ENCODE data around the gene TNS3.

TNS3 gene

GRCh38 chr7:47518827-47519226, 63.1 kb downstream of the TNS3 start:
- DNase-seq, result no peak

GRCh38 chr7:47517821-47518480, 64.0 kb downstream of the TNS3 start:
- DNase-seq, result no peak

GRCh38 chr7:47516985-47517600, 64.8 kb downstream of the TNS3 start:
- DNase-seq, result no peak

GRCh38 chr7:47516386-47516785, 65.5 kb downstream of the TNS3 start:
- no peak for DNase-seq

GRCh38 chr7:47515305-47515834, 66.5 kb downstream of the TNS3 start:
- no peak for DNase-seq

- no peak for DNase-seq
Observed at GRCh38 chr7:47514818-47515217, 67.1 kb downstream of the TNS3 start.

- no peak for DNase-seq
Observed at GRCh38 chr7:47514367-47514766, 67.5 kb downstream of the TNS3 start.

GRCh38 chr7:47513741-47514241, 68.1 kb downstream of the TNS3 start:
- DNase-seq, result no peak

- no peak for DNase-seq
Observed at GRCh38 chr7:47512481-47513176, 69.3 kb downstream of the TNS3 start.

GRCh38 chr7:47511699-47512370, 70.1 kb downstream of the TNS3 start:
- DNase-seq, result no peak

- no peak for DNase-seq
Observed at GRCh38 chr7:47510786-47511185, 71.1 kb downstream of the TNS3 start.

GRCh38 chr7:47510192-47510591, 71.7 kb downstream of the TNS3 start:
- DNase-seq, result no peak

- DNase-seq, result no peak
Observed at GRCh38 chr7:47509571-47509970, 72.3 kb downstream of the TNS3 start.

- no peak for DNase-seq
Observed at GRCh38 chr7:47508389-47509380, 73.2 kb downstream of the TNS3 start.

- DNase-seq, result no peak
Observed at GRCh38 chr7:47507522-47507921, 74.4 kb downstream of the TNS3 start.

GRCh38 chr7:47506382-47507339, 75.2 kb downstream of the TNS3 start:
- DNase-seq, result no peak

- DNase-seq, result no peak
Observed at GRCh38 chr7:47505312-47506007, 76.5 kb downstream of the TNS3 start.

- no peak for DNase-seq
Observed at GRCh38 chr7:47504551-47505311, 77.2 kb downstream of the TNS3 start.

- DNase-seq, result no peak
Observed at GRCh38 chr7:47503281-47503680, 78.6 kb downstream of the TNS3 start.

Measured in CD4-positive, alpha-beta T cell treated with Interleukin-4 for 1 hour (primary cell).